Transverse colon (tissue), 4 donors: ENCODE measurements around the gene GTF2F2. TPM values are rescaled to one million over a fixed set of nuclear protein-coding genes. Genes with fewer than 3 reads are reported as not detected.
"Not testable (repeated sequence)": the region's sequence is repeated elsewhere in the genome, so short reads cannot be mapped to it uniquely, and the experiment has no call there.

Source experiments
- DNase-seq: peaks from one replicate; pipeline ENCODE4 v3.0.0-alpha.2; 2019
- H3K27ac ChIP-seq, 4 donors: fragments of 200-600 bp; sonication (generic); 2 replicates each; pipeline ENCODE4 v1.5.1; 2016 to 2018; ENCODE audit warnings: inconsistent platforms in 4 of 4
- H3K27me3 ChIP-seq: fragments of 200-600 bp; sonication (generic); 2 replicates; pipeline ENCODE4 v1.5.1; 2017; ENCODE audit warnings: inconsistent platforms
- H3K36me3 ChIP-seq, 4 donors: fragments of 200-600 bp; sonication (generic); 2 replicates each; pipeline ENCODE4 v1.5.1; 2017 to 2019; ENCODE audit warnings: inconsistent platforms in 4 of 4
- H3K4me1 ChIP-seq, 4 donors: fragments of 200-600 bp; sonication (generic); 2 replicates each; pipeline ENCODE4 v1.5.1; 2017 to 2020; ENCODE audit warnings: inconsistent platforms in 4 of 4
- H3K4me3 ChIP-seq, 4 donors: fragments of 200-600 bp; sonication (generic); 1 replicate in 1 of 4; 2 replicates in 3 of 4; pipeline versions ENCODE4 v1.5.1 to v1.6.1; 2017 to 2019; ENCODE audit warnings: inconsistent platforms in 4 of 4
- H3K9me3 ChIP-seq, 2 donors: fragments of 200-600 bp; sonication (generic); 2 replicates each; pipeline ENCODE4 v1.5.1; 2017 to 2019; ENCODE audit warnings: inconsistent platforms in 2 of 2
- CTCF ChIP-seq, 5 experiments: fragments of 200-600 bp in 3 of 5; fragments of 450-650 bp in 2 of 5; sonication (generic) in 3 of 5; IDR thresholded peaks; 1 replicate in 2 of 5; 2 replicates in 3 of 5; pipeline ENCODE4 v1.5.1; 2016 to 2017; ENCODE audit warnings: antibody characterized with exemption in 5 of 5, inconsistent platforms in 3 of 5, mild to moderate bottlenecking in 2 of 5, moderate library complexity in 1 of 5
- EP300 ChIP-seq: sonication (generic); formaldehyde crosslinking; IDR thresholded peaks from one replicate; pipeline ENCODE4 v1.6.1; 2017; ENCODE audit warnings: antibody characterized with exemption, low read depth
- POLR2A ChIP-seq: fragments of 450-650 bp; IDR thresholded peaks from one replicate; pipeline ENCODE4 v1.6.1; 2016; ENCODE audit warnings: antibody characterized with exemption, mild to moderate bottlenecking, moderate library complexity
- POLR2AphosphoS5 ChIP-seq, 3 donors: sonication (generic); formaldehyde crosslinking; IDR thresholded peaks; one replicate each; pipeline ENCODE4 v1.6.1; 2016; ENCODE audit warnings: antibody characterized with exemption in 3 of 3
- WGBS, 2 donors: methylation state at CpG; one replicate each; pipeline ENCODE4 v1.1.5; 2018; ENCODE audit warnings: low coverage in 1 of 2; 5-methylcytosine and 5-hydroxymethylcytosine counted together
- in situ Hi-C, 4 donors: fragments of 200-750 bp; cut with MboI; loops; one replicate each; pipeline versions ENCODE4 v1.15.0 to v1.15.1; 2017; ENCODE audit warnings: low sequenced_read_pairs in 3 of 4, low pct_ligation_motif_present in 1 of 4, low pct_unique_long_range_greater_than_20kb in 1 of 4
- intact Hi-C: fragments of 100-400 bp; cut with DNase I; formaldehyde crosslinking; loops from one replicate; pipeline ENCODE4 v1.15.1; 2023; ENCODE audit warnings: low total_unique reads
- total RNA-seq, 4 donors: library from RNA; depleted of rRNA; stranded (reverse); fragments of >200 nt; gene quantifications; one replicate each; pipeline ENCODE4 v1.1.0, GENCODE V29; 2016

Gene GTF2F2
- total RNA-seq, 4 donors from 2014 or later, result 6.8 to 23.8 (median 13.5) TPM

DNA sequence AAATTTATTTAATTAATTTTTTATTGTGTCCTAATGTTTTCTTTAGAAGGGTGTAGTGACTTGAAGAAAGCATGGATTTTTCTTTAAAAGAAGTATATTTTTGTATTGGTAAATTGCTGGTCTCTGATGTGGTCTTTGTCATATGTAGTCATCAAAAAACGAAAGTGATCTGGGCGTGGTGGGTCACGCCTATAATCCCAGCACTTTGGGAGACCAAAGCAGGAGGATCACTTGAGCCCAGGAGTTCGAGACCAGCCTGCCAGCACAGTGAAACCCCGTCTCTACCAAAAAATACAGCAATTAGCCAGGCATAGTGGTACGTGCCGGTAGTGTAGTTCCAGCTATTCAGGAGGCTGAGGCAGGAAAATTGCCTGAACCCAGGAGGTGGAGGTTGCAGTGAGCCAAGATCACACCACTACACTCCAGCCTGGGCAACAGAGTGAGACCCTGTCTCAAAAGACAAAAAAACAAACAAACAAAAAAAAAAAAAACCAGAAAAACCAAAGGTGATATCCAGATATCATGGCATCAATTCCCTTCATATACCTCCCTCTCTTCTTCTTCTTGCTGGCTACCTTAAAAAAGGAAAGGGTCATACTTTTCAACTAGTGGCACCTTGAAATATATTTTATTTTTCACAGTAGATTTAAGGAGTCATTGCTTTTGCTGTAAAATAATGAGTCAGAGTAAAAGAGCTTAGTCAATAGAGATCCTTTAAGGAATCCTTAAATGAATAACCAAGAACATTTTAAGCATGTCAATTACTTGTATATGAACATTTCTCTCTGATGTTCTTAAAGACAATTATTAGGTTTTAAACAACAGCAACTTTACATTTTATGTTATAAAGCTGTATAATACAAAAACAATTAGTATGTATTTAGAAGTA, 60.6 kb downstream of the GTF2F2 start:
- H3K4me3 ChIP-seq, result no peak overlapping the region
- H3K36me3 ChIP-seq, result no peaks in the 10 kb centered on the region
- in situ Hi-C loops (no loop called here), intact Hi-C loops (no loop called here)
- peaks cover 6 to 37% (median 21%) of the 10 kb centered on the region in 4 donors for H3K4me1 ChIP-seq
- no peak for DNase-seq
- no peak for TF ChIP-seq CTCF (IDR thresholded peaks at IDR 0.05)
- TF ChIP-seq EP300, result no peak
- no peak for TF ChIP-seq POLR2AphosphoS5 (IDR thresholded peaks at IDR 0.05)
- no peak for TF ChIP-seq POLR2A
- 89% methylated on average over 7 of the region's 7 CpGs; no CpG with 5 or more reads in 1 of the 2 donors for WGBS, 2 donors
- no peaks in the 10 kb centered on the region for H3K27me3 ChIP-seq
- no peaks in the 10 kb centered on the region for H3K9me3 ChIP-seq
- no peak overlapping the region for H3K27ac ChIP-seq

GRCh38 chr13:45184693-45185092, 64.4 kb downstream of the GTF2F2 start:
- TF ChIP-seq EP300 (no peak), POLR2AphosphoS5 (IDR thresholded peaks at IDR 0.05) (no peak), POLR2A (no peak), CTCF (IDR thresholded peaks at IDR 0.05) (no peak)
- 92 to 93% methylated on average over 3 to 5 of the region's 5 CpGs for WGBS, 2 donors
- in situ Hi-C loops (no loop called here), intact Hi-C loops (no loop called here)
- Histone ChIP-seq H3K36me3 (no peaks in the 10 kb centered on the region), H3K4me3 (no peak overlapping the region), H3K9me3 (no peaks in the 10 kb centered on the region), H3K27ac (no peak overlapping the region), H3K4me1 (peaks cover 0 to 11% (median 3%) of the 10 kb centered on the region in 4 donors), H3K27me3 (no peaks in the 10 kb centered on the region)
- DNase-seq, result no peak

GRCh38 chr13:45185286-45185685, 65.0 kb downstream of the GTF2F2 start:
- Histone ChIP-seq H3K27ac (no peak overlapping the region), H3K9me3 (no peaks in the 10 kb centered on the region), H3K4me1 (peaks cover 0 to 6% (median 0%) of the 10 kb centered on the region in 4 donors), H3K36me3 (no peaks in the 10 kb centered on the region), H3K4me3 (no peak overlapping the region), H3K27me3 (no peaks in the 10 kb centered on the region)
- intact Hi-C loops, result no loop called here
- DNase-seq, result no peak
- TF ChIP-seq POLR2A, result no peak
- TF ChIP-seq EP300, result no peak
- no peak for TF ChIP-seq POLR2AphosphoS5 (IDR thresholded peaks at IDR 0.05)
- TF ChIP-seq CTCF (IDR thresholded peaks at IDR 0.05), result no peak
- in situ Hi-C loops, result no loop called here
- WGBS, 2 donors, result 72 to 86% methylated on average over 2 of the region's 2 CpGs

- peaks cover 0 to 12% (median 5%) of the 10 kb centered on the region in 4 donors for H3K4me1 ChIP-seq
- DNase-seq, H3K4me3 ChIP-seq, H3K27me3 ChIP-seq, H3K36me3 ChIP-seq, in situ Hi-C loops, H3K27ac ChIP-seq, intact Hi-C loops, H3K9me3 ChIP-seq: not testable (repeated sequence)
- 88 to 93% methylated on average over 4 of the region's 4 CpGs for WGBS, 2 donors
Observed at GRCh38 chr13:45189077-45189476, 68.8 kb downstream of the GTF2F2 start.

- H3K4me1 ChIP-seq, result peaks cover 0 to 12% (median 5%) of the 10 kb centered on the region in 4 donors
- in situ Hi-C loops, H3K9me3 ChIP-seq, intact Hi-C loops, H3K27me3 ChIP-seq, H3K27ac ChIP-seq, H3K4me3 ChIP-seq, H3K36me3 ChIP-seq, DNase-seq: not testable (repeated sequence)
Observed at GRCh38 chr13:45189511-45189910, 69.2 kb downstream of the GTF2F2 start.
